ENCODE results near the gene CHTOP.

The CHTOP gene

GRCh38 chr1:153613406-153613805, 20.5 kb upstream of the CHTOP start:
- no peak for DNase-seq

- DNase-seq, result no peak
Observed at GRCh38 chr1:153614189-153614900, 19.5 kb upstream of the CHTOP start.

GRCh38 chr1:153614906-153615305, 19.0 kb upstream of the CHTOP start:
- DNase-seq, result no peak

GRCh38 chr1:153615406-153615805, 18.5 kb upstream of the CHTOP start:
- no peak for DNase-seq

- no peak for DNase-seq
Observed at GRCh38 chr1:153616144-153616916, 17.5 kb upstream of the CHTOP start, which contains the start of gene S100A14. S100A14 (minus strand) TSS chr1:153616325; CDS start chr1:153615858, 467 bp downstream.

GRCh38 chr1:153616917-153617311, 17.0 kb upstream of the CHTOP start:
- DNase-seq, result no peak

- DNase-seq, result no peak
Observed at GRCh38 chr1:153617663-153618062, 16.2 kb upstream of the CHTOP start.

GRCh38 chr1:153619171-153619570, 14.7 kb upstream of the CHTOP start:
- DNase-seq, result no peak

GRCh38 chr1:153623101-153623500, 10.8 kb upstream of the CHTOP start:
- no peak for DNase-seq

GRCh38 chr1:153624965-153625611, 8.8 kb upstream of the CHTOP start:
- DNase-seq, result no peak

- no peak for DNase-seq
Observed at GRCh38 chr1:153626477-153626903, 7.4 kb upstream of the CHTOP start.

GRCh38 chr1:153626904-153627714, 6.8 kb upstream of the CHTOP start, which contains the start of gene S100A13:
S100A13 (minus strand) TSS chr1:153627505; CDS start chr1:153626472, 1,033 bp downstream.
- DNase-seq, result no peak

- DNase-seq, result no peak
Observed at GRCh38 chr1:153627715-153628626, 5.9 kb upstream of the CHTOP start, which contains the start of gene S100A1. S100A1 (plus strand) TSS chr1:153628434; CDS start chr1:153630522, 2,088 bp downstream.

GRCh38 chr1:153628638-153629342, 5.1 kb upstream of the CHTOP start:
- DNase-seq, result no peak

- no peak for DNase-seq
Observed at GRCh38 chr1:153629343-153629665, 4.6 kb upstream of the CHTOP start.

GRCh38 chr1:153629971-153630370, 3.9 kb upstream of the CHTOP start:
- no peak for DNase-seq

GRCh38 chr1:153630384-153630783, 3.5 kb upstream of the CHTOP start:
- no peak for DNase-seq

GRCh38 chr1:153631047-153632022, 2.5 kb upstream of the CHTOP start:
- no peak for DNase-seq

- no peak for DNase-seq
Observed at GRCh38 chr1:153633161-153633753, 609 bp upstream of the CHTOP start.
